ENCODE data around the gene UBE3B. TPM values are rescaled to one million over a fixed set of nuclear protein-coding genes. Genes with fewer than 3 reads are reported as not detected.

UBE3B gene
- total RNA-seq, 1 experiment from 2014 or later, result 48.6 TPM

- H3K9me3 Mint-ChIP-seq (ENCODE audit: low read depth, unreplicated experiment), result no peaks in the 10 kb centered on the region
- H3K36me3 Mint-ChIP-seq (ENCODE audit: insufficient read depth, unreplicated experiment), result peaks cover 4% of the 10 kb centered on the region
- no peak for TF ChIP-seq CTCF (IDR thresholded peaks at IDR 0.05; ENCODE audit: unreplicated experiment)
- intact Hi-C loops (cut with micrococcal nuclease; ENCODE audit: unreplicated experiment), result no loop called here
- H3K27ac Mint-ChIP-seq (ENCODE audit: unreplicated experiment), result no peak overlapping the region
- H3K27me3 Mint-ChIP-seq (ENCODE audit: unreplicated experiment), result no peaks in the 10 kb centered on the region
- no peak overlapping the region for H3K4me3 Mint-ChIP-seq (ENCODE audit: low read depth, unreplicated experiment)
- DNase-seq, result no peak
- no peaks in the 10 kb centered on the region for H3K4me1 Mint-ChIP-seq (ENCODE audit: low read depth, unreplicated experiment)
- CTCF ChIA-PET, result no interaction called here
- BruUV-seq (replicated peaks), result no TSS peak
These were observed 30.6 kb upstream of the UBE3B start for GRCh38 chr12:109446869-109447268.

- no TSS peak for BruUV-seq (replicated peaks)
- TF ChIP-seq CTCF (IDR thresholded peaks at IDR 0.05; ENCODE audit: unreplicated experiment), result no peak
- Mint-ChIP-seq H3K27me3 (ENCODE audit: unreplicated experiment) (no peaks in the 10 kb centered on the region), H3K4me1 (ENCODE audit: low read depth, unreplicated experiment) (no peaks in the 10 kb centered on the region), H3K27ac (ENCODE audit: unreplicated experiment) (no peak overlapping the region), H3K36me3 (ENCODE audit: insufficient read depth, unreplicated experiment) (peaks cover 8% of the 10 kb centered on the region), H3K9me3 (ENCODE audit: low read depth, unreplicated experiment) (no peaks in the 10 kb centered on the region), H3K4me3 (ENCODE audit: low read depth, unreplicated experiment) (no peak overlapping the region)
- CTCF ChIA-PET, result interaction anchor here (0.6 kb wide), 1 partner anchor 625 kb away, joined by 3 read pairs; no protein-coding TSS in a partner anchor
- intact Hi-C loops (cut with micrococcal nuclease; ENCODE audit: unreplicated experiment), result no loop called here
- DNase-seq, result no peak
These were observed 30.0 kb upstream of the UBE3B start for GRCh38 chr12:109447482-109447881.

GRCh38 chr12:109448272-109448671, 29.2 kb upstream of the UBE3B start:
- Mint-ChIP-seq H3K27ac (ENCODE audit: unreplicated experiment) (no peak overlapping the region), H3K4me1 (ENCODE audit: low read depth, unreplicated experiment) (no peaks in the 10 kb centered on the region), H3K9me3 (ENCODE audit: low read depth, unreplicated experiment) (no peaks in the 10 kb centered on the region), H3K4me3 (ENCODE audit: low read depth, unreplicated experiment) (no peak overlapping the region), H3K27me3 (ENCODE audit: unreplicated experiment) (no peaks in the 10 kb centered on the region), H3K36me3 (ENCODE audit: insufficient read depth, unreplicated experiment) (peaks cover 8% of the 10 kb centered on the region)
- DNase-seq, result no peak
- CTCF ChIA-PET, result no interaction called here
- BruUV-seq (replicated peaks), result no TSS peak
- intact Hi-C loops (cut with micrococcal nuclease; ENCODE audit: unreplicated experiment), result no loop called here
- TF ChIP-seq CTCF (IDR thresholded peaks at IDR 0.05; ENCODE audit: unreplicated experiment), result no peak

- no peak for DNase-seq
- H3K36me3 Mint-ChIP-seq (ENCODE audit: insufficient read depth, unreplicated experiment), result peaks cover 8% of the 10 kb centered on the region
- no peaks in the 10 kb centered on the region for H3K9me3 Mint-ChIP-seq (ENCODE audit: low read depth, unreplicated experiment)
- no peaks in the 10 kb centered on the region for H3K27me3 Mint-ChIP-seq (ENCODE audit: unreplicated experiment)
- TF ChIP-seq CTCF (IDR thresholded peaks at IDR 0.05; ENCODE audit: unreplicated experiment), result no peak
- CTCF ChIA-PET, result interaction anchor here (0.8 kb wide), 1 partner anchor 13 kb away, joined by 3 read pairs; no protein-coding TSS in a partner anchor
- H3K4me1 Mint-ChIP-seq (ENCODE audit: low read depth, unreplicated experiment), result no peaks in the 10 kb centered on the region
- no peak overlapping the region for H3K27ac Mint-ChIP-seq (ENCODE audit: unreplicated experiment)
- H3K4me3 Mint-ChIP-seq (ENCODE audit: low read depth, unreplicated experiment), result no peak overlapping the region
- no TSS peak for BruUV-seq (replicated peaks)
- intact Hi-C loops (cut with micrococcal nuclease; ENCODE audit: unreplicated experiment), result no loop called here
These were observed 28.6 kb upstream of the UBE3B start for GRCh38 chr12:109448707-109449390.

Data from Calu3 (cell line).